Measurements from ENCODE around the gene ZFAND3. TPM values are rescaled to one million over a fixed set of nuclear protein-coding genes. Genes with fewer than 3 reads are reported as not detected.

Gene ZFAND3
- total RNA-seq, 1 donor from 2014 or later = 131 TPM

DNA sequence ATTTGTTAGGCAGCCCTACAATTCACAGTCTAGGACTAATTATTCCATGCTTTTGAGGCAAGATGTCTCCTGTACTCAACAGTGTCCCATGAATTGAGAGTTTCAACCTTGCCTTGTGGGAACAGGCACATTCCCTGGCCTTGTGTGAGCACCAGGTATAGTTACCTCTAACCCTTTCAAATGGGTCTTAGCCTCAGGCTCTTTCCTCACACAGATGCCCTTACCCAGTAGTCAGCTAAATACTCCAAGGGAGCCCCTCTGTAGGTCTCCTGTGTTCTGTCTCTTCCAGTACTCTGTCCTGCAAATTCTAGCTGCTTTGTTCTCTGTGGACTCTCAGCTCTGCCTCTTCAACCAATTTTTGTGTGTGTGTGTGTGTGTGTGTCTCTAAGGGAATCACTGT, 135.3 kb downstream of the ZFAND3 start:
- Histone ChIP-seq H3K27me3 (ENCODE audit: insufficient read depth, low read length) (no peaks in the 10 kb centered on the region), H2AFZ (ENCODE audit: low read depth, low read length) (no peak overlapping the region), H3K9me3 (ENCODE audit: insufficient read depth, low read depth, low read length) (no peaks in the 10 kb centered on the region), H3K4me2 (ENCODE audit: low read length) (no peak overlapping the region), H3K4me1 (ENCODE audit: insufficient read depth, low read length) (no peaks in the 10 kb centered on the region), H4K20me1 (ENCODE audit: insufficient read depth, low read length) (peaks cover 100% of the 10 kb centered on the region), H3K27ac (ENCODE audit: low read depth, low read length) (no peak overlapping the region), H3K4me3 (ENCODE audit: insufficient read depth, low read depth, low read length) (no peak overlapping the region), H3K36me3 (ENCODE audit: insufficient read depth, low read length) (no peaks in the 10 kb centered on the region), H3K9ac (ENCODE audit: low read length) (no peak overlapping the region), H3K79me2 (ENCODE audit: insufficient read depth, low read length) (peaks cover 98% of the 10 kb centered on the region)
- Mint-ChIP-seq H3K27me3 (ENCODE audit: low read depth, unreplicated experiment) (no peaks in the 10 kb centered on the region), H3K36me3 (ENCODE audit: low read depth, unreplicated experiment) (peaks cover 2% of the 10 kb centered on the region), H3K9me3 (ENCODE audit: unreplicated experiment) (no peaks in the 10 kb centered on the region), H3K4me1 (ENCODE audit: low read depth, unreplicated experiment) (peaks cover 10% of the 10 kb centered on the region), H3K4me3 (ENCODE audit: unreplicated experiment) (no peak overlapping the region), H3K27ac (ENCODE audit: unreplicated experiment) (no peak overlapping the region)
- TF ChIP-seq, protein P1, sequence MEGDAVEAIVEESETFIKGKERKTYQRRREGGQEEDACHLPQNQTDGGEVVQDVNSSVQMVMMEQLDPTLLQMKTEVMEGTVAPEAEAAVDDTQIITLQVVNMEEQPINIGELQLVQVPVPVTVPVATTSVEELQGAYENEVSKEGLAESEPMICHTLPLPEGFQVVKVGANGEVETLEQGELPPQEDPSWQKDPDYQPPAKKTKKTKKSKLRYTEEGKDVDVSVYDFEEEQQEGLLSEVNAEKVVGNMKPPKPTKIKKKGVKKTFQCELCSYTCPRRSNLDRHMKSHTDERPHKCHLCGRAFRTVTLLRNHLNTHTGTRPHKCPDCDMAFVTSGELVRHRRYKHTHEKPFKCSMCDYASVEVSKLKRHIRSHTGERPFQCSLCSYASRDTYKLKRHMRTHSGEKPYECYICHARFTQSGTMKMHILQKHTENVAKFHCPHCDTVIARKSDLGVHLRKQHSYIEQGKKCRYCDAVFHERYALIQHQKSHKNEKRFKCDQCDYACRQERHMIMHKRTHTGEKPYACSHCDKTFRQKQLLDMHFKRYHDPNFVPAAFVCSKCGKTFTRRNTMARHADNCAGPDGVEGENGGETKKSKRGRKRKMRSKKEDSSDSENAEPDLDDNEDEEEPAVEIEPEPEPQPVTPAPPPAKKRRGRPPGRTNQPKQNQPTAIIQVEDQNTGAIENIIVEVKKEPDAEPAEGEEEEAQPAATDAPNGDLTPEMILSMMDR (IDR thresholded peaks at IDR 0.05; ENCODE audit: insufficient read depth, low read depth, low read length) = no peak
- TF ChIP-seq EZH2 (IDR thresholded peaks at IDR 0.05; ENCODE audit: insufficient read depth, low read length) = no peak
- DNase-seq (ENCODE audit: low read depth) = no peak
- no peak for FAIRE-seq

DNA sequence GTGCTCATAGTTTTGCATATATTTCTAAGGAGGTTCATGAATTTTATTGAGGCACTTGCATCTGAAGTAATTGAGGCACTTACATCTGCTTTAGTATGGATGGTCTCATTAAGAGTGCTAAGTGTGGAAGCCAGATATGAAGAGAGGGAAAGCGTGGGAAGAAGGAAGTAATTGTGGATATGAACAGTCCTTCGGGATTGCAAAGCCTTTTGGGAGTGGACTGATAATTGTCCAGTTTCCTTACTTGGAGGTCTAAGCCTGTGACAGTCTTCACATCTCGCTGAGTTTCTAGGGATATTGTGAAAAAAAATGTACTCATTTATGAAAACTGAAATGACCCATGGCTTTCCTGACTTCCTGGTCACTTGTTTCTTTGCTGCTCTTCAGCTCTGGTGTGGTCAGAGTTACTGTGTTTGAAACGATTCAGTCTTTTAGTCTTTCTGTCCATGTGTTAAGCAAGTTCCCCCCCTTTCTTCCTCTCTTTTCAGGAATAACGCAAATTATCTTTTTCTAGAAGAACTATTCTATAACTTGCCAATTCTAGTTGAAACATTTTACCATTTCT, 137.3 kb downstream of the ZFAND3 start:
- no peak for DNase-seq (ENCODE audit: low read depth)
- H3K9me3 ChIP-seq (ENCODE audit: insufficient read depth, low read depth, low read length) = no peaks in the 10 kb centered on the region

DNA sequence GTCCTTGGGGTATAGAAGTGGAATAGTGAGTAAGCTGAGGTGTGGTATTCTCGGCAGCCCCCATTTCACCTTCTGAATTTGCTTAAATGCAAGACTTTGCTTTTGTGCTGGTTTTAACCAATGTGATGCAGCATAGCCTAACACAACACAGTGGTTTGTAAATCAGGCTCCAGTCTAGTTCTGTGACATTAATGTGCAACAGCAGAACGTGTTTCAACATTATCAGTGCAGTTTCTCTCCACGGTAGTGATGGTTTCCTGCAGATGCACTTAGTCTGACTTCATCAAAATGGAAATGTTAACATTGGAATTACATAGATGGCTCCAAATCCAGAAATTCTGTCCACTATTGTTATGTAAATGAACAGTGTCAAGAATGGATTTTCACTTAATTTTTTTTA, 139.5 kb downstream of the ZFAND3 start:
- Histone ChIP-seq H4K20me1 (ENCODE audit: insufficient read depth, low read length) (peaks cover 99% of the 10 kb centered on the region), H3K9me3 (ENCODE audit: insufficient read depth, low read depth, low read length) (no peaks in the 10 kb centered on the region), H3K4me2 (ENCODE audit: low read length) (no peak overlapping the region), H3K4me3 (ENCODE audit: insufficient read depth, low read depth, low read length) (no peak overlapping the region), H3K79me2 (ENCODE audit: insufficient read depth, low read length) (peaks cover 80% of the 10 kb centered on the region), H3K36me3 (ENCODE audit: insufficient read depth, low read length) (no peaks in the 10 kb centered on the region), H3K27me3 (ENCODE audit: insufficient read depth, low read length) (no peaks in the 10 kb centered on the region), H2AFZ (ENCODE audit: low read depth, low read length) (no peak overlapping the region), H3K9ac (ENCODE audit: low read length) (no peak overlapping the region), H3K27ac (ENCODE audit: low read depth, low read length) (no peak overlapping the region), H3K4me1 (ENCODE audit: insufficient read depth, low read length) (no peaks in the 10 kb centered on the region)
- no peak for DNase-seq (ENCODE audit: low read depth)
- Mint-ChIP-seq H3K4me3 (ENCODE audit: unreplicated experiment) (no peak overlapping the region), H3K36me3 (ENCODE audit: low read depth, unreplicated experiment) (peaks cover 18% of the 10 kb centered on the region), H3K4me1 (ENCODE audit: low read depth, unreplicated experiment) (peaks cover 9% of the 10 kb centered on the region), H3K9me3 (ENCODE audit: unreplicated experiment) (peaks cover 8% of the 10 kb centered on the region), H3K27me3 (ENCODE audit: low read depth, unreplicated experiment) (no peaks in the 10 kb centered on the region), H3K27ac (ENCODE audit: unreplicated experiment) (no peak overlapping the region)
- FAIRE-seq = no peak
- TF ChIP-seq EZH2 (IDR thresholded peaks at IDR 0.05; ENCODE audit: insufficient read depth, low read length) = no peak
- TF ChIP-seq, protein P1 (IDR thresholded peaks at IDR 0.05; ENCODE audit: insufficient read depth, low read depth, low read length) = no peak

More for the DNA sequence above, 137.3 kb downstream of the ZFAND3 start:
- Mint-ChIP-seq H3K27ac (ENCODE audit: unreplicated experiment) (no peak overlapping the region), H3K27me3 (ENCODE audit: low read depth, unreplicated experiment) (no peaks in the 10 kb centered on the region), H3K9me3 (ENCODE audit: unreplicated experiment) (no peaks in the 10 kb centered on the region), H3K36me3 (ENCODE audit: low read depth, unreplicated experiment) (peaks cover 2% of the 10 kb centered on the region), H3K4me1 (ENCODE audit: low read depth, unreplicated experiment) (peaks cover 14% of the 10 kb centered on the region), H3K4me3 (ENCODE audit: unreplicated experiment) (no peak overlapping the region)
- H4K20me1 ChIP-seq (ENCODE audit: insufficient read depth, low read length) = peaks cover 100% of the 10 kb centered on the region
- no peak overlapping the region for H3K27ac ChIP-seq (ENCODE audit: low read depth, low read length)
- no peaks in the 10 kb centered on the region for H3K36me3 ChIP-seq (ENCODE audit: insufficient read depth, low read length)
- no peaks in the 10 kb centered on the region for H3K4me1 ChIP-seq (ENCODE audit: insufficient read depth, low read length)
- no peak overlapping the region for H3K9ac ChIP-seq (ENCODE audit: low read length)
- no peak for FAIRE-seq
- peaks cover 98% of the 10 kb centered on the region for H3K79me2 ChIP-seq (ENCODE audit: insufficient read depth, low read length)
- no peaks in the 10 kb centered on the region for H3K27me3 ChIP-seq (ENCODE audit: insufficient read depth, low read length)
- no peak overlapping the region for H3K4me3 ChIP-seq (ENCODE audit: insufficient read depth, low read depth, low read length)
- H3K4me2 ChIP-seq (ENCODE audit: low read length) = no peak overlapping the region
- TF ChIP-seq EZH2 (IDR thresholded peaks at IDR 0.05; ENCODE audit: insufficient read depth, low read length) = no peak
- TF ChIP-seq, protein P1 (IDR thresholded peaks at IDR 0.05; ENCODE audit: insufficient read depth, low read depth, low read length) = no peak
- H2AFZ ChIP-seq (ENCODE audit: low read depth, low read length) = no peak overlapping the region

Measured in astrocyte (in vitro differentiated cells and primary cell).